Left lobe of liver (tissue), 2 donors: ENCODE data around the gene TMEM271. TPM values are rescaled to one million over a fixed set of nuclear protein-coding genes. Genes with fewer than 3 reads are reported as not detected.
"Not testable (repeated sequence)": the region's sequence is repeated elsewhere in the genome, so short reads cannot be mapped to it uniquely, and the experiment has no call there.

Experiments
- ATAC-seq: fragments of 200-7000 bp; cut with Tn5 transposase; one replicate; pipeline ENCODE4 v1.9.1; 2020; ENCODE audit warnings: mild to moderate bottlenecking, moderate library complexity
- DNase-seq: peaks from one replicate; pipeline ENCODE4 v3.0.0-alpha.2; 2020; ENCODE audit warnings: low spot score
- total RNA-seq: library from RNA; stranded (reverse); gene quantifications from one replicate; pipeline ENCODE4 v1.2.1, GENCODE V29; 2021
- donor health status: DM: no; HTN: no; CAD: no; lungs with moderate emphysema.
- donor health status: DM: no; HTN: yes; CAD: no.

The TMEM271 gene
- total RNA-seq, 1 donor from 2014 or later = not detected

DNA sequence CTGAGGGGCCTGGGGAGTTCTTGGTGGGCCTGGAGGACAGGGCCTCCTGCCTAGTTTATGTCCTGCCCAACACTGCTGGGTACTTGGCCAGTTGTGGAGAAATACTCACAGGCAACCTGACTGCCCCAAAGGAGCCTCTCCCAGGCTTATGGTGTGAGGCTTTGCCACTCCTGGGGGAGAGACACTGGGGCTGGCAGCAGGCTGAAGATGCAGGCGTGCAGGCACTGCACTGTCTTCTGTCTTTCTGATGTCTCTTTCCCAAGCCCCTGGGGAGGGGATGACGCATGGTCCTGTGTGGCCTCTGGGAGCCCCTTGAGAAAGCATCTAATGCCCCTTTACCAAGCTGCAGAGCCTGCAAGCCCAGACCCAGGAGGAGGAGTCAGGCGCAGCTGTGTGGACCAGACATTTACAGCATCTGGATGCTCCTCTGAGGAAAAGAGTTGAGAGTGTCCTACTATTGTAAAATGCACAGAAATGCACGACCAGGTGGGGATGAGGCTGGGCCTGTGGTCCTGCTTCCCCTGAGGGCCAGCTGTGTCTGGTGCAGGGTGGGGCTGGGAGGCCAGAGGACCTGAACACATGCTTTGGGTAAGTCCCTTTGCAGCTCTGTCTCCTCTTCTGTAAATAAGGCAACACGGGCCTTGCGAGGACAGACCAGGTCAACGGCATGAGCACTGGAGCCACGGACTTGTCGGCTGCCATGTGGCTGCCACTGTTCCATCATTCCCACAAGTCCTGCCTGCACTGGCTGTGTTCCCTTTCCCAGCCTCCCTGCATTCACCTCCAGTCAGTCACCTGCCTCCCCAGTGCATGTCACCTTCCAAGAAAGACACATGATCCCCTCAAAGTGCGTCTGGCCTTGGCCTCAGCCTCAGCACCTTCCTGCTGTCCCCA, 8.4 kb downstream of the TMEM271 start:
- ATAC-seq = peak; percentile 19
- DNase-seq = peak; percentile 24

- ATAC-seq (peak; percentile 13), DNase-seq (peak; percentile 19)
Observed at GRCh38 chr4:566508-567295, 9.4 kb downstream of the TMEM271 start.

DNA sequence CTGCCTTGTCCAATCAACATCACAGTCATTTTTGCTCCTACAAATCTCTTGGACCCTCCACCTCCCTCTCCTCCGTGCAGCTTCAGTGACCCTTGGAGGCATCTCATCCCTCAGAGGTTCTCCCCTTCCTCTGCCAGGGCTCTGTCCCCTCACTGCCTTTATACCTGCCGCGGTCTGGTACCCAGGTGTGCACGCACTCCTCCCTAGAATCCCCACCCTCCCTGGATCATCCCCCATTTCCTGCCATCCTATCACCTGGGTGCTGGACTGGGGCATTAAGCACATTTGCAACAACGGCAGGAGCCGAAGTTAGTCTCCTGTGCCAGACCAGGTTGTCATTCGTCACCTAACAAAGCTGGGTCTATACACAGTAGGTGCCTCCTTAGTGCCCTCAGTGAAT, 10.1 kb downstream of the TMEM271 start:
- ATAC-seq (no peak), DNase-seq (peak; percentile 21)

DNA sequence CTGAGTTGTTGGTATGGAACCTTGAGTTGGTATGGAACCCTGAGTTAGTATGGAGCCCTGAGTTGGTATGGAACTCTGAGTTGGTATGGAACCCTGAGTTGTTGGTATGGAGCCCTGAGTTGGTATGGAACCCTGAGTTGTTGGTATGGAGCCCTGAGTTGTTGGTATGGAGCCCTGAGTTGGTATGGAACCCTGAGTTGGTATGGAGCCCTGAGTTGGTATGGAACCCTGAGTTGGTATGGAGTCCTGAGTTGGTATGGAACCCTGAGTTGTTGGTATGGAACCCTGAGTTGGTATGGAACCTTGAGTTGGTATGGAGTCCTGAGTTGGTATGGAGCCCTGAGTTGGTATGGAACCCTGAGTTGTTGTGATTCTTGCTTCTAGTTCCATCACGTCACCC, 10.5 kb downstream of the TMEM271 start:
- not testable (repeated sequence) for ATAC-seq, DNase-seq

DNA sequence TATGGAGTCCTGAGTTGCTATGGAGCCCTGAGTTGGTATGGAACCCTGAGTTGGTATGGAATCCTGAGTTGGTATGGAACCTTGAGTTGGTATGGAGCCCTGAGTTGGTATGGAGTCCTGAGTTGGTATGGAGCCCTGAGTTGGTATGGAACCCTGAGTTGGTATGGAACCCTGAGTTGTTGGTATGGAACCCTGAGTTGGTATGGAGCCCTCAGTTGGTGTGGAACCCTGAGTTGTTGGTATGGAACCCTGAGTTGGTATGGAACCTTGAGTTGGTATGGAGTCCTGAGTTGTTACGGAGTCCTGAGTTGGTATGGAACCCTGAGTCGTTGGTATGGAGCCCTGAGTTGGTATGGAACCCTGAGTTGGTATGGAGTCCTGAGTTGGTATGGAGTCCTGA, 13.6 kb downstream of the TMEM271 start:
- DNase-seq, ATAC-seq: not testable (repeated sequence)

- DNase-seq = peak; percentile 6
- no peak for ATAC-seq
Observed at GRCh38 chr4:561426-561825, 14.7 kb downstream of the TMEM271 start.

DNA sequence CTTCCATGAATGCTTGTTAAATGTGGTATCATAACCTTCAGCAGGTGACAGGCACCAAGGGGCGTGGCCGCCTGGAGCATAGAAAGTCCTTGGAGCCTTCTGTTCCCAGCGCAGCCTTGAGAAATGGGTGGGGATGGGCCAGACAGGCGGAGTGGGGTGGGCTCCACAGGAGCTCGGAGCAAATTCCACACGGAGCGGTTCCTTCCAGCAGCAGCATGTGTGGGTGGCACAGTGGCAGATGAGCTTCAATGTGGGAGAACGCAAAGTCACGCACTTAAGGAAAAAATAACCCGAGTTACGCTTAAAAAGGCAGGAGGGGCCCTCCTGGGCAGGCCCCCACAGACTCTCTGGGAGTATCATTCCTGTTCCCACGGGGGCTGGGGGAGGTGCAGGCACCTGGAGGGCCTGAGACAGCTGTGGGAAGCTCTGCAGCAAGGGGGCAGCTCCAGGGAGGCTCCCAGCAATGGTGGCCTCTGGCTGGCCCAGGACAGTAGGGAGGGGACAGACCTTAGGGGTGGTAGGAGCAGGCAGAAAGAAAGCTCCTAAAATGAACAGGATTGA, 15.3 kb downstream of the TMEM271 start:
- DNase-seq = peak; percentile 31
- no peak for ATAC-seq

DNA sequence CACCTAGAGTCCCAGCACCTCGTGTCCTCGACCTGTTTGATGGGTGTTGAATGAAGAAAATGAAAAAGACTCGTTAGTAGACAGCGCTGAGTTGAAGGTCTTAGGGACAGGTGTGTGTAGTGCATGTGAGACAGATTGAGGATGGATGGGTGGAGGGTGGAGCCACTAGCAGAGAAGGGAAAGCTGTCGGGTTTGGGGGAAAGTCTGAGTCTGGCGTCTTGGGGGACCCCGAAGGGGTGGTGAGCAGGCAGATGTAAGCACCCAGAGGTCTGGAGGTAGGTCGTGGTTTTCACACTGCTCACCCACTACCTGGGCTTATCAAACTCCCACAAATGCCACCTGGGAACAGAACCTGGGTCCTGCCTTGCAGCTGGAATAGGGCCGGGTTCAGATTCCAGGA, 16.0 kb downstream of the TMEM271 start:
- ATAC-seq = no peak
- peak; percentile 10 for DNase-seq

- DNase-seq = peak; percentile 35
- ATAC-seq = no peak
Observed at GRCh38 chr4:555566-556275, 20.4 kb downstream of the TMEM271 start.

DNA sequence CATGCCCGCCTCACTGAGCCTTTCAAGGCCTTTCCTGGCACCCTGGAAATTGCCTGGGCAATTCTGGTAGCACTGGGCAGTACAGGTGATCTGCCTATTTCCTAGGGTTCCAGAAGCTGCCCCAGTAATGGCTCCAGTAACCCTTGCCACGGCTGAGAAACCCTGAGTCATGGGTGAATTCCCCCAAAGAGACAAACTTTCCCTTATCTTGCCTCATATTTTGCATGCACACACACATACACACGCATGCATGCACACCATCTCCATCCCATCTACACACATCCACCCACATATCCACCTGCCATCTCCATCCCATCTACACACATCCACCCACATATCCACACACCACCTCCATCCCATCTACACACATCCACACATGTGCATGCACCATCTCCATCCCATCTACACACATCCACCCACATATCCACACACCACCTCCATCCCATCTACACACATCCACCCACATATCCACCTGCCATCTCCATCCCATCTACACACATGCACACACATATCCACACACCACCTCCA, 21.2 kb downstream of the TMEM271 start:
- not testable (repeated sequence) for DNase-seq

GRCh38 chr4:552019-552418, 24.1 kb downstream of the TMEM271 start:
- ATAC-seq (no peak), DNase-seq (peak; percentile 3)

More for the DNA sequence above, 21.2 kb downstream of the TMEM271 start:
- ATAC-seq = not testable (repeated sequence)

GRCh38 chr4:550268-550667, 25.8 kb downstream of the TMEM271 start:
- ATAC-seq = not testable (repeated sequence)
- peak; percentile 3 for DNase-seq

GRCh38 chr4:548976-549375, 27.1 kb downstream of the TMEM271 start:
- ATAC-seq (no peak), DNase-seq (peak; percentile 4)

- DNase-seq (peak; percentile 23), ATAC-seq (no peak)
Observed at GRCh38 chr4:545612-546011, 30.5 kb downstream of the TMEM271 start.

GRCh38 chr4:544386-545105, 31.5 kb downstream of the TMEM271 start:
- DNase-seq (peak; percentile 33), ATAC-seq (no peak)

GRCh38 chr4:541271-541670, 34.8 kb downstream of the TMEM271 start:
- ATAC-seq (no peak), DNase-seq (peak; percentile 0)

DNA sequence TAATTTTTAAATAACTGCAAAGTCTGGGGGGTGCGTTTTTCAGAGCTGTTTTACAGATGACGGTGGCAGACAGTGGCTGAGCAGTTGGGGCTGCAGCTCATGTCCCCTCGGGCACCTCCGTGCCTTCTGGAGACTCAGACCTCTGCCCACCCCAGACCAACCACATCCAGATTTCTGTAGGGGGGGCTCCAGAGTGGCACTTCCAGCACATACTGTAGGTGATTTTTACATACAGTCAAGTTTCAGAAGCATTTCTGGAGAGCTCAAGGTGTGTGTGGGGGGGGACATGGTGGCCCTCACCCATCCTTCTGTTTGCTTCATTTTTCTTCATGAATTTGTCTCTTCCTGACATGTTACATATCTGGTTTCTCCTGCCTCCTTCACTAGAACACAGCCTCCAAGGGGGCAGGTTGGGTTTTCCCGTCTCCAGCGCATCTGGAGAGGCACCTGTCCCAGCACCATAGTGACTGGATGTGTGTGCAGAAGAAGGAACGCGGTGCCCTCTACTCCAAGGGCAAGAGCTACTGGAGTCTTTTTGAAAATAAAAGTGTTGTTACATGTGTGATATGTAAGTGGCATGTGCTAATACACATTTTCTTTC, 37.5 kb downstream of the TMEM271 start:
- ATAC-seq = no peak
- no peak for DNase-seq

- ATAC-seq (no peak), DNase-seq (no peak)
Observed at GRCh38 chr4:537436-538264, 38.4 kb downstream of the TMEM271 start.
